HCT116 (cell line): ENCODE results near the gene MRPL18. TPM values are rescaled to one million over a fixed set of nuclear protein-coding genes. Genes with fewer than 3 reads are reported as not detected.

ENCODE experiments used
- ATAC-seq: fragments of 200-7000 bp; cut with Tn5 transposase; 2 replicates; pipeline ENCODE4 v1.9.1; 2020; ENCODE audit warnings: mild to moderate bottlenecking, moderate library complexity
- BruUV-seq: library from RNA; stranded (reverse); fragments of 400-500 nt; replicated peaks from 2 replicates; lab custom pipeline; 2021; lab: Mats Ljungman, UMichigan
- CTCF ChIA-PET: fragments of 300-600 bp; sonication (Branson Sonifier 250); formaldehyde crosslinking; loops from one replicate; lab custom pipeline; 2021; ENCODE audit warnings: antibody characterized with exemption; lab: Charles Lee
- POLR2A ChIA-PET: fragments of 300-600, 350-600 bp; sonication (Branson Sonifier 250); formaldehyde crosslinking; loops from one replicate; lab custom pipeline; 2021; ENCODE audit warnings: antibody characterized with exemption; lab: Charles Lee
- RAD21 ChIA-PET, 2 experiments: fragments of 300-600 bp; sonication (Branson Sonifier 250); formaldehyde crosslinking; loops; one replicate each; lab custom pipeline; 2023; ENCODE audit warnings: low total read pairs in 2 of 2; ENCODE audit not compliant: uncharacterized antibody in 2 of 2, unreplicated experiment in 2 of 2, low non-redundant PET in 1 of 2; lab: Charles Lee
- DNase-seq: peaks from one replicate; pipeline ENCODE4 v3.0.0-alpha.2; 2010; ENCODE audit warnings: low read depth, low spot score
- H2AFZ ChIP-seq: fragments of 200-600 bp; shearing (Covaris generic), sonication (generic); 2 replicates; pipeline ENCODE4 v1.6.1; 2017; ENCODE audit warnings: low read depth, mixed run types, mixed read lengths, antibody characterized with exemption, low read length; ENCODE audit not compliant: poor library complexity, severe bottlenecking
- H3K27ac ChIP-seq: 2 replicates; pipeline ENCODE4 v1.5.1; 2012; ENCODE audit warnings: low read depth, low read length
- H3K27me3 ChIP-seq: fragments of 200-600 bp; sonication (generic); 2 replicates; pipeline ENCODE4 v1.6.1; 2016; ENCODE audit warnings: mixed run types, low read length, mixed read lengths; ENCODE audit not compliant: insufficient read depth
- H3K36me3 ChIP-seq, 2 experiments: fragments of 200-500 bp in 1 of 2; fragments of 200-600 bp in 1 of 2; sonication (Bioruptor generic) in 1 of 2; sonication (generic) in 1 of 2; 2 replicates each; pipeline versions ENCODE4 v1.5.1 to v1.6.1; 2014 to 2016; ENCODE audit warnings: low read length in 2 of 2, inconsistent platforms in 1 of 2, mixed read lengths in 1 of 2, mixed run types in 1 of 2; ENCODE audit not compliant: insufficient read depth in 2 of 2, control insufficient read depth in 1 of 2
- H3K4me1 ChIP-seq, 2 experiments: fragments of 200-600 bp in 1 of 2; sonication (generic) in 1 of 2; 2 replicates each; pipeline versions ENCODE4 v1.5.1 to v1.6.1; 2012 to 2017; ENCODE audit warnings: low read length in 2 of 2, inconsistent platforms in 1 of 2, mild to moderate bottlenecking in 1 of 2, mixed read lengths in 1 of 2, mixed run types in 1 of 2, moderate library complexity in 1 of 2; ENCODE audit not compliant: insufficient read depth in 2 of 2, control insufficient read depth in 1 of 2
- H3K4me2 ChIP-seq: fragments of 200-600 bp; sonication (generic); 2 replicates; pipeline ENCODE4 v1.6.1; 2017; ENCODE audit warnings: mixed run types, low read length, mixed read lengths
- H3K4me3 ChIP-seq, 2 experiments: fragments of 200-600 bp in 1 of 2; sonication (generic) in 1 of 2; replicated peaks in 1 of 2; 2 replicates each; pipeline ENCODE4 v1.5.1; 2011 to 2016; ENCODE audit warnings: low read length in 2 of 2, control low read depth in 1 of 2, low read depth in 1 of 2, mild to moderate bottlenecking in 1 of 2, mixed read lengths in 1 of 2, mixed run types in 1 of 2
- H3K79me2 ChIP-seq: fragments of 200-600 bp; sonication (generic); 2 replicates; pipeline ENCODE4 v1.6.1; 2017; ENCODE audit warnings: mild to moderate bottlenecking, mixed run types, low read length, moderate library complexity, mixed read lengths; ENCODE audit not compliant: insufficient read depth
- H3K9ac ChIP-seq: fragments of 200-600 bp; sonication (generic); 2 replicates; pipeline ENCODE4 v1.6.1; 2016; ENCODE audit warnings: low read length, mixed read lengths
- H3K9me2 ChIP-seq: fragments of 200-600 bp; sonication (generic), shearing (Covaris generic); 2 replicates; pipeline ENCODE4 v1.6.1; 2017; ENCODE audit warnings: mixed run types, mild to moderate bottlenecking, moderate library complexity; ENCODE audit not compliant: insufficient read depth
- H3K9me3 ChIP-seq, 2 experiments: fragments of 200-500 bp in 1 of 2; fragments of 200-600 bp in 1 of 2; sonication (Bioruptor generic) in 1 of 2; sonication (generic) in 1 of 2; 2 replicates each; pipeline ENCODE4 v1.6.1; 2014 to 2017; ENCODE audit warnings: low read length in 2 of 2, mixed read lengths in 2 of 2, inconsistent platforms in 1 of 2, low read depth in 1 of 2, mild to moderate bottlenecking in 1 of 2, mixed run types in 1 of 2, moderate library complexity in 1 of 2; ENCODE audit not compliant: control insufficient read depth in 1 of 2, insufficient read depth in 1 of 2
- H4K20me1 ChIP-seq: fragments of 200-600 bp; sonication (generic), shearing (Covaris generic); 2 replicates; pipeline ENCODE4 v1.6.1; 2017; ENCODE audit warnings: mixed run types, mild to moderate bottlenecking, moderate library complexity; ENCODE audit not compliant: insufficient read depth
- CBX3 ChIP-seq: IDR thresholded peaks from 2 replicates; pipeline ENCODE4 v1.6.1; 2012; ENCODE audit warnings: low read depth
- CEBPB ChIP-seq: IDR thresholded peaks from 2 replicates; pipeline ENCODE4 v1.6.1; 2012; ENCODE audit warnings: low read depth
- CTCF ChIP-seq, 3 experiments: fragments of 200-600 bp in 1 of 3; sonication (generic) in 1 of 3; IDR thresholded peaks in 2 of 3; conservative IDR thresholded peaks in 1 of 3; 2 replicates each; pipeline ENCODE4 v1.5.1; 2012 to 2017; ENCODE audit warnings: low read depth in 2 of 3, low read length in 2 of 3, antibody characterized with exemption in 1 of 3, borderline replicate concordance in 1 of 3, control low read depth in 1 of 3, mild to moderate bottlenecking in 1 of 3, mixed read lengths in 1 of 3, mixed run types in 1 of 3, moderate library complexity in 1 of 3; ENCODE audit not compliant: insufficient read depth in 1 of 3
- EGR1 ChIP-seq: IDR thresholded peaks from 2 replicates; pipeline ENCODE4 v1.6.1; 2012; ENCODE audit warnings: low read depth
- EZH2 ChIP-seq: fragments of 200-600 bp; sonication (generic); IDR thresholded peaks from 2 replicates; pipeline ENCODE4 v1.6.1; 2017; ENCODE audit warnings: antibody characterized with exemption, mixed run types
- EZH2phosphoT487 ChIP-seq: fragments of 200-600 bp; IDR thresholded peaks from 2 replicates; pipeline ENCODE4 v1.6.1; 2018; ENCODE audit warnings: antibody characterized with exemption, borderline replicate concordance
- JUND ChIP-seq: IDR thresholded peaks from 2 replicates; pipeline ENCODE4 v1.6.1; 2012
- MAX ChIP-seq: IDR thresholded peaks from 2 replicates; pipeline ENCODE4 v1.6.1; 2012
- RAD21 ChIP-seq: IDR thresholded peaks from 2 replicates; pipeline ENCODE4 v1.6.1; 2012; ENCODE audit warnings: low read depth, mild to moderate bottlenecking
- SIN3A ChIP-seq: IDR thresholded peaks from 2 replicates; pipeline ENCODE4 v1.6.1; 2012; ENCODE audit warnings: low read depth
- SP1 ChIP-seq: IDR thresholded peaks from 2 replicates; pipeline ENCODE4 v1.6.1; 2012; ENCODE audit warnings: low read depth
- TCF7L2 ChIP-seq: IDR thresholded peaks from 2 replicates; pipeline ENCODE4 v1.7.0; 2011; ENCODE audit warnings: borderline replicate concordance, inconsistent platforms; ENCODE audit not compliant: insufficient read depth, insufficient read length; ENCODE audit errors: extremely low read depth
- ZFX ChIP-seq: fragments of 450-650 bp; IDR thresholded peaks from 2 replicates; pipeline ENCODE4 v1.6.1; 2017
- intact Hi-C: fragments of 100-400 bp; cut with micrococcal nuclease; formaldehyde crosslinking; loops from 2 replicates; pipeline ENCODE4 v1.10.0; 2022
- total RNA-seq: library from RNA; stranded (reverse); gene quantifications from one replicate; pipeline ENCODE4 v1.2.1, GENCODE V29; 2021; ENCODE audit not compliant: unreplicated experiment

Gene MRPL18
- total RNA-seq, 1 experiment from 2014 or later, result 106 TPM

DNA sequence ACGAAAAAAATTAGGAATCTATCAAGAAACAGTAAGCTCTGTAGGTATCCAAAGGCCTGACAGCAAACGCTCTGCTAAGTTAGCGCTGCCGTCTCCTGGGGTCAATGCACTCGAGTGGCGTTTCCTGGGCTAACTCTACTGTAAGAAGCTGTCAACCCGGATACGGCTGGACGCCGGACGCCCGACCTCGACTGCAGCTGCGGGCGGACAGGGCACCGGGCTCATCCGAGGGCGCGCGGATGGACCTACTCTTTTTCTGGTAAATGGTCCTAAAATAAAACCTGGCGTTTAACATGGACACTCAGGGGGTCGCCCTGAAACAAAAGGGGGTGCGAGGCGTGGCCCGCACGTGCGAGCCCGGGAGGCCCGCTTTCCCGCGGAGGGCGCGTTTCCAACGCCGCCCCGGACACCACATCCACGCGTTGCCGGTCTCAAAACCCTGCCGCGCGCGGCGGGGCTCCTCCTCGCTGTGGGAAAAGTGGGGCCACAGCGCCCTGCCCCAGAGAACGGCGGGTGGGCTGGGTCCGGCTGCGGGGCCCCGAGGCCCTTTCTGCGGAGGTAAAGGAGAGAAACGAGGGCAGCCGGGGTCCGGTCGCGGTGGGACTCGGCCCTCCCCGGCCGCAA is 1.4 kb upstream of the MRPL18 start:
- Histone ChIP-seq H2AFZ (no peak overlapping the region), H3K9me3 (no peaks in the 10 kb centered on the region), H3K36me3 (peaks cover 32 to 57% of the 10 kb centered on the region in 2 experiments), H3K9ac (peak overlapping the region; percentile 92), H3K27me3 (no peaks in the 10 kb centered on the region), H3K4me2 (peak overlapping the region; percentile 89), H3K4me1 (peaks cover 11 to 20% of the 10 kb centered on the region in 2 experiments; a peak in 3 of 4 replicates), H3K9me2 (no peaks in the 10 kb centered on the region), H3K79me2 (peaks cover 92% of the 10 kb centered on the region), H3K4me3 (peak overlapping the region; percentile 92 to 97), H3K27ac (peak overlapping the region; percentile 70), H4K20me1 (peaks cover 36% of the 10 kb centered on the region; the same call in 1 of the 2 replicates)
- CTCF ChIA-PET, result no interaction called here
- POLR2A ChIA-PET, result interaction anchor here (0.9 to 1.3 kb wide), 6 partner anchors 11 to 97 kb away, joined by 3 to 20 read pairs (median 4); partner anchors contain the start of gene WTAP
- RAD21 ChIA-PET, result no interaction called here
- ATAC-seq, result no peak; the same call in 1 of the 2 replicates
- no peak for DNase-seq
- BruUV-seq, result no TSS peak
- TF ChIP-seq MAX (peak; percentile 31; the same call in 1 of the 2 replicates), EGR1 (no peak), SP1 (no peak), EZH2 (no peak), ZFX (no peak; the same call in none of the 2 replicates), SIN3A (peak; percentile 10; the same call in 1 of the 2 replicates)
- intact Hi-C loops, result loop anchor here (1.0 to 5.0 kb wide), 3 partner anchors 26 to 178 kb away; partner anchors contain the start of genes ACAT2, IGF2R and WTAP

DNA sequence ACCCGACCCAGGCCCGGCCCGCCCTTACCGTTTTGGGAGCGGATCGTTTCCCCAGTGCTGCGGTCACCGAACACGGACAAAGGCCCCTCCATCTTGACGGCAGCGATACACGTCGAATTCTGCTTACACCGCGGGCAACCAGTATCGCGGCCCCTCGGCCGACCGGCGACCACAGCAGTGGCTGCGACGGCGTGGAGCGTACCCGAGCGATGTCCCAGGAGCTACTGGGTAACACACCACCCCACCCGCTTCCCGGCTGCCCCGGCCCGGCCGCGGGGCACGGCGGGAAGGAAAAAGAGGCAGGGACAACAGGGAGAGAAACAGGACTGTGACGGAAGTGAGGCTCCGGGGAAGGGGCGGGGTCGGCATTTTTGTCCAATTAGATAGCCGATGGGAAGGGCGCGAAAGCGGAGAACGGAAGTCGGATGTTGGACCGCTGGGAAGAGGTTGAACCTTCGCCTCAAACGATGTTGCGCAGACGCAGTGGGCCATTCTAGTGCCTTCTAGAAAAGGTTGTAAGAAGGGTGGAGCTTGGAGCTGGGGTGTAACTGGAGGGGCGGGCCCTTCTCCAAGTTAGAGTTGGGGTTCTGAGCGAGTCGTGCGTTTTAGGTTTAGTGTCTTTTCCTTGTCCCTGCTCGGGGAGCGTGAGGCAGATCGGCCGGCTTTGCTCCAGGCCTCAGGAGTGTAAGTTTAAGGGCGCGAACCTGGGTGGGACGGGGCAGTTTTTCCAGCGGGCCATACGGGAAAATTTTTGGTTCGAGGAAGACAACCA is 704 bp upstream of the MRPL18 start, which contains the start of gene TCP1:
TSS of gene TCP1 (minus strand) at position 226 of the 772 bp plus-strand sequence. CDS start at position 92, 134 bp downstream.
- no TSS peak for BruUV-seq
- peak within 1 kb of the TSS; percentile 88 for H3K27ac ChIP-seq
- H3K36me3 ChIP-seq, result peaks cover 34 to 58% of the 10 kb centered on the region in 2 experiments
- H3K9me3 ChIP-seq, result no peaks in the 10 kb centered on the region
- H3K4me3 ChIP-seq, result peak within 1 kb of the TSS; percentile 92 to 97
- H3K79me2 ChIP-seq, result peaks cover 92% of the 10 kb centered on the region
- H3K4me2 ChIP-seq, result peak within 1 kb of the TSS; percentile 89
- peak within 1 kb of the TSS; percentile 92 for H3K9ac ChIP-seq
- H3K9me2 ChIP-seq, result no peaks in the 10 kb centered on the region
- ChIA-PET CTCF (interaction anchor here (1.2 to 1.6 kb wide), 2 partner anchors 74 to 135 kb away, joined by 3 to 4 read pairs; no protein-coding TSS in a partner anchor), RAD21 (interaction anchor here in 1 of 2 experiments (0.5 kb wide), 1 partner anchor 1484 kb away, joined by 8 read pairs; the partner anchor contains the start of gene AGPAT4), POLR2A (interaction anchor here (0.7 to 2.0 kb wide), 18 partner anchors 8 to 195 kb away, joined by 3 to 20 read pairs (median 4); partner anchors contain the start of genes ACAT2 and WTAP)
- ATAC-seq, result peak; percentile 85
- H4K20me1 ChIP-seq, result peaks cover 33% of the 10 kb centered on the region; the same call in 1 of the 2 replicates
- DNase-seq, result peak; percentile 99
- no peaks in the 10 kb centered on the region for H3K27me3 ChIP-seq
- intact Hi-C loops, result loop anchor here (1.0 to 5.0 kb wide), 3 partner anchors 27 to 178 kb away; partner anchors contain the start of genes ACAT2, IGF2R and WTAP
- H3K4me1 ChIP-seq, result peaks cover 11 to 20% of the 10 kb centered on the region in 2 experiments; a peak in 3 of 4 replicates
- no peak within 1 kb of the TSS for H2AFZ ChIP-seq
- TF ChIP-seq JUND, result no peak
- no peak for TF ChIP-seq EZH2
- TF ChIP-seq RAD21, result no peak
- TF ChIP-seq CBX3, result peak; percentile 29
- no peak for TF ChIP-seq TCF7L2
- no peak for TF ChIP-seq CTCF (IDR thresholded peaks at IDR 0.05 in 2 of 3, conservative IDR thresholded peaks at IDR 0.05 in 1 of 3; ENCODE audit: borderline replicate concordance in 1 of 3, insufficient read depth in 1 of 3, low read depth in 2 of 3, low read length in 2 of 3)
- TF ChIP-seq CEBPB, result no peak
- peak; percentile 60 for TF ChIP-seq MAX
- peak; percentile 87 for TF ChIP-seq SP1
- TF ChIP-seq EGR1, result no peak
- TF ChIP-seq EZH2phosphoT487, result no peak
- TF ChIP-seq SIN3A, result peak; percentile 92
